Activated naive CD4-positive, alpha-beta T cell treated with anti-CD3 and anti-CD28 coated beads, Interleukin-2, amount 10 ng/mL, durations not matched to agents 7 days and 5 days (primary cell): Measurements from ENCODE around the gene SMAD7.
A peak's percentile ranks its signal among the peaks of the same experiment; 100 is the strongest.

Experiments
- CTCF ChIA-PET: fragments of 350-600 bp; sonication (Branson Sonifier 250); formaldehyde crosslinking; loops from one replicate; lab custom pipeline; 2021; ENCODE audit warnings: antibody characterized with exemption; lab: Charles Lee
- DNase-seq: peaks from one replicate; pipeline ENCODE4 v3.0.0-alpha.2; 2020
- H3K27ac Mint-ChIP-seq: one replicate; pipeline ENCODE4 v1.8.0; 2021; ENCODE audit warnings: mild to moderate bottlenecking, moderate library complexity, mixed read lengths
- H3K27me3 Mint-ChIP-seq: one replicate; pipeline ENCODE4 v1.8.0; 2021; ENCODE audit warnings: mild to moderate bottlenecking, mixed read lengths
- H3K36me3 Mint-ChIP-seq: one replicate; pipeline ENCODE4 v1.8.0; 2021; ENCODE audit warnings: mixed read lengths
- H3K4me1 Mint-ChIP-seq: one replicate; pipeline ENCODE4 v1.8.0; 2021; ENCODE audit warnings: mixed read lengths
- H3K4me3 Mint-ChIP-seq: one replicate; pipeline ENCODE4 v1.8.0; 2021; ENCODE audit warnings: mild to moderate bottlenecking, moderate library complexity, mixed read lengths
- H3K9me3 Mint-ChIP-seq: one replicate; pipeline ENCODE4 v1.8.0; 2021; ENCODE audit warnings: mixed read lengths

SMAD7 gene

GRCh38 chr18:48922226-48922800 is 28.5 kb downstream of the SMAD7 start:
- H3K4me3 Mint-ChIP-seq = peak overlapping the region; percentile 55
- H3K9me3 Mint-ChIP-seq = no peaks in the 10 kb centered on the region
- peaks cover 50% of the 10 kb centered on the region for H3K36me3 Mint-ChIP-seq
- no peak for DNase-seq
- no peak overlapping the region for H3K27ac Mint-ChIP-seq
- CTCF ChIA-PET = interaction anchor here (1.6 to 2.1 kb wide), 2 partner anchors 145 to 146 kb away, joined by 3 to 4 read pairs; no protein-coding TSS in a partner anchor
- H3K27me3 Mint-ChIP-seq = peaks cover 3% of the 10 kb centered on the region
- peaks cover 71% of the 10 kb centered on the region for H3K4me1 Mint-ChIP-seq

GRCh38 chr18:48921305-48922225 is 29.2 kb downstream of the SMAD7 start:
- no peaks in the 10 kb centered on the region for H3K9me3 Mint-ChIP-seq
- H3K27me3 Mint-ChIP-seq = peaks cover 6% of the 10 kb centered on the region
- H3K36me3 Mint-ChIP-seq = peaks cover 49% of the 10 kb centered on the region
- H3K4me1 Mint-ChIP-seq = peaks cover 68% of the 10 kb centered on the region
- CTCF ChIA-PET = interaction anchor here (1.6 to 2.1 kb wide), 2 partner anchors 144 to 145 kb away, joined by 3 to 4 read pairs; no protein-coding TSS in a partner anchor
- DNase-seq = no peak
- no peak overlapping the region for H3K27ac Mint-ChIP-seq
- H3K4me3 Mint-ChIP-seq = no peak overlapping the region

- Mint-ChIP-seq H3K4me3 (no peak overlapping the region), H3K27ac (no peak overlapping the region), H3K27me3 (peaks cover 8% of the 10 kb centered on the region), H3K36me3 (peaks cover 49% of the 10 kb centered on the region), H3K9me3 (no peaks in the 10 kb centered on the region), H3K4me1 (peaks cover 62% of the 10 kb centered on the region)
- no peak for DNase-seq
- CTCF ChIA-PET = interaction anchor here (2.1 kb wide), 1 partner anchor 144 kb away, joined by 4 read pairs; no protein-coding TSS in a partner anchor
These were observed 30.2 kb downstream of the SMAD7 start for GRCh38 chr18:48920408-48921038.

GRCh38 chr18:48919547-48919946 is 31.2 kb downstream of the SMAD7 start:
- Mint-ChIP-seq H3K27ac (no peak overlapping the region), H3K4me1 (peaks cover 52% of the 10 kb centered on the region), H3K27me3 (peaks cover 8% of the 10 kb centered on the region), H3K36me3 (peaks cover 45% of the 10 kb centered on the region), H3K9me3 (no peaks in the 10 kb centered on the region), H3K4me3 (no peak overlapping the region)
- CTCF ChIA-PET = no interaction called here
- no peak for DNase-seq

- Mint-ChIP-seq H3K27ac (no peak overlapping the region), H3K36me3 (peaks cover 44% of the 10 kb centered on the region), H3K4me1 (peaks cover 50% of the 10 kb centered on the region), H3K4me3 (no peak overlapping the region), H3K27me3 (peaks cover 13% of the 10 kb centered on the region), H3K9me3 (no peaks in the 10 kb centered on the region)
- no peak for DNase-seq
- CTCF ChIA-PET = no interaction called here
These were observed 31.9 kb downstream of the SMAD7 start for GRCh38 chr18:48918660-48919456.

- Mint-ChIP-seq H3K27me3 (peaks cover 21% of the 10 kb centered on the region), H3K36me3 (peaks cover 37% of the 10 kb centered on the region), H3K9me3 (no peaks in the 10 kb centered on the region), H3K4me1 (peaks cover 44% of the 10 kb centered on the region), H3K27ac (no peak overlapping the region), H3K4me3 (no peak overlapping the region)
- no peak for DNase-seq
- CTCF ChIA-PET = no interaction called here
These were observed 32.9 kb downstream of the SMAD7 start for GRCh38 chr18:48917579-48918517.

- CTCF ChIA-PET = interaction anchor here (1.0 to 2.5 kb wide), 4 partner anchors 13 to 138 kb away, joined by 3 to 9 read pairs (median 4); no protein-coding TSS in a partner anchor
- H3K9me3 Mint-ChIP-seq = no peaks in the 10 kb centered on the region
- peaks cover 25% of the 10 kb centered on the region for H3K27me3 Mint-ChIP-seq
- H3K4me1 Mint-ChIP-seq = peaks cover 33% of the 10 kb centered on the region
- H3K27ac Mint-ChIP-seq = no peak overlapping the region
- DNase-seq = no peak
- peaks cover 22% of the 10 kb centered on the region for H3K36me3 Mint-ChIP-seq
- no peak overlapping the region for H3K4me3 Mint-ChIP-seq
These were observed 34.9 kb downstream of the SMAD7 start for GRCh38 chr18:48915626-48916425.

- DNase-seq = no peak
- Mint-ChIP-seq H3K27ac (peak overlapping the region; percentile 65), H3K4me1 (peaks cover 38% of the 10 kb centered on the region), H3K4me3 (no peak overlapping the region), H3K36me3 (peaks cover 13% of the 10 kb centered on the region), H3K27me3 (peaks cover 25% of the 10 kb centered on the region), H3K9me3 (no peaks in the 10 kb centered on the region)
- CTCF ChIA-PET = interaction anchor here (1.0 to 2.5 kb wide), 4 partner anchors 14 to 137 kb away, joined by 3 to 9 read pairs (median 4); no protein-coding TSS in a partner anchor
These were observed 36.0 kb downstream of the SMAD7 start for GRCh38 chr18:48914581-48915251.

GRCh38 chr18:48913775-48914174 is 37.0 kb downstream of the SMAD7 start:
- CTCF ChIA-PET = interaction anchor here (1.1 to 2.5 kb wide), 3 partner anchors 20 to 136 kb away, joined by 3 to 9 read pairs (median 3); no protein-coding TSS in a partner anchor
- peaks cover 26% of the 10 kb centered on the region for H3K27me3 Mint-ChIP-seq
- H3K36me3 Mint-ChIP-seq = peaks cover 8% of the 10 kb centered on the region
- H3K4me3 Mint-ChIP-seq = no peak overlapping the region
- DNase-seq = no peak
- no peak overlapping the region for H3K27ac Mint-ChIP-seq
- peaks cover 38% of the 10 kb centered on the region for H3K4me1 Mint-ChIP-seq
- no peaks in the 10 kb centered on the region for H3K9me3 Mint-ChIP-seq

- peak; percentile 65 for DNase-seq
- H3K27me3 Mint-ChIP-seq = peaks cover 29% of the 10 kb centered on the region
- H3K27ac Mint-ChIP-seq = no peak overlapping the region
- H3K4me1 Mint-ChIP-seq = peaks cover 42% of the 10 kb centered on the region
- H3K4me3 Mint-ChIP-seq = no peak overlapping the region
- H3K36me3 Mint-ChIP-seq = peaks cover 8% of the 10 kb centered on the region
- H3K9me3 Mint-ChIP-seq = no peaks in the 10 kb centered on the region
- CTCF ChIA-PET = interaction anchor here (1.1 to 2.5 kb wide), 5 partner anchors 19 to 135 kb away, joined by 3 to 13 read pairs (median 3); no protein-coding TSS in a partner anchor
These were observed 37.6 kb downstream of the SMAD7 start for GRCh38 chr18:48913201-48913600.

- Mint-ChIP-seq H3K9me3 (no peaks in the 10 kb centered on the region), H3K4me1 (peaks cover 34% of the 10 kb centered on the region), H3K27ac (no peak overlapping the region), H3K36me3 (no peaks in the 10 kb centered on the region), H3K27me3 (peaks cover 40% of the 10 kb centered on the region), H3K4me3 (no peak overlapping the region)
- DNase-seq = no peak
- CTCF ChIA-PET = interaction anchor here (1.2 to 1.9 kb wide), 2 partner anchors 9 to 133 kb away, joined by 5 to 13 read pairs; no protein-coding TSS in a partner anchor
These were observed 39.7 kb downstream of the SMAD7 start for GRCh38 chr18:48910972-48911545.
